Endothelial cell of umbilical vein (primary cell): Measurements from ENCODE around the gene MIB2.

ENCODE experiments used
- EZH2 ChIP-seq: IDR thresholded peaks from 2 replicates; pipeline ENCODE4 v1.6.1; 2012; ENCODE audit warnings: borderline replicate concordance, low read depth, mild to moderate bottlenecking, moderate library complexity, low read length, inconsistent platforms; ENCODE audit not compliant: severe bottlenecking
- POLR2A ChIP-seq: IDR thresholded peaks from 2 replicates; pipeline ENCODE4 v1.6.1; 2012; ENCODE audit warnings: low read depth, mild to moderate bottlenecking, control low read depth, low read length
- POLR2AphosphoS5 ChIP-seq: IDR thresholded peaks from 2 replicates; pipeline ENCODE4 v1.6.1; 2012; ENCODE audit warnings: low read depth, mild to moderate bottlenecking, control low read depth, low read length, moderate library complexity; ENCODE audit not compliant: insufficient read depth
- TF ChIP-seq, protein P1 (sequence below): IDR thresholded peaks from 2 replicates; pipeline ENCODE4 v1.6.1; 2011; ENCODE audit not compliant: insufficient read depth, insufficient read length

GRCh38 chr1:1623631-1624442, 8.5 kb downstream of the MIB2 start:
- TF ChIP-seq EZH2 (no peak), POLR2AphosphoS5 (no peak), POLR2A (no peak)
- TF ChIP-seq, protein P1, sequence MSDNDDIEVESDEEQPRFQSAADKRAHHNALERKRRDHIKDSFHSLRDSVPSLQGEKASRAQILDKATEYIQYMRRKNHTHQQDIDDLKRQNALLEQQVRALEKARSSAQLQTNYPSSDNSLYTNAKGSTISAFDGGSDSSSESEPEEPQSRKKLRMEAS = no peak
